Measurements from ENCODE around the gene FABP7. TPM values are rescaled to one million over a fixed set of nuclear protein-coding genes. Genes with fewer than 3 reads are reported as not detected.

Gene FABP7
- total RNA-seq, 4 donors from 2014 or later, result not detected

DNA sequence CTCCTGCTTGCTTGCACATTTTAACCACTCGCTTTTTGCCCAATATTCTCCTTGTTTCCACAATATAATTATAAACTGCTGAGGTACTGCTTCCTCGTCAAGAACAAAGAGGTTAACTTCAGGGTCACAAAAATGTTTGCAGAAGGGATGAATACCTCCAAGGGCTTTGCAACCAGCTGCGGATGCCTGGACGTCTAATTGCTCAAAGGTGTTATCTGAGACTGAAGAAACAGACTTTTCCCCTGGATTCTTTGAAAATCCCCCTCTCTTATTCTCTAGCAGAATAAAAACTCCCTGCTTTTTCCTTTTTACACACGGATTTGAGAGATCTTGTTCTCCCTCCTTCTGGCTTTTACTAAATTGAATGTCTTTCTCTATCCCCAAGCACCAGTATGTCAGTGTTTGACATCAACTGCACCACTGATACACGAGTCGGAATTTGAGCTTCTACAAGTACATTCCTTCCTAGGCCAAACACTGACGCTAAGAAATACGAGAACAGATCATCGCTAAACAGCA, 9.2 kb downstream of the FABP7 start:
- TF ChIP-seq EP300 (IDR thresholded peaks at IDR 0.05), result no peak
- TF ChIP-seq POLR2A (IDR thresholded peaks at IDR 0.05; ENCODE audit: low read depth), result no peak
- no peak for TF ChIP-seq POLR2AphosphoS5 (IDR thresholded peaks at IDR 0.05)
- TF ChIP-seq, protein P1, sequence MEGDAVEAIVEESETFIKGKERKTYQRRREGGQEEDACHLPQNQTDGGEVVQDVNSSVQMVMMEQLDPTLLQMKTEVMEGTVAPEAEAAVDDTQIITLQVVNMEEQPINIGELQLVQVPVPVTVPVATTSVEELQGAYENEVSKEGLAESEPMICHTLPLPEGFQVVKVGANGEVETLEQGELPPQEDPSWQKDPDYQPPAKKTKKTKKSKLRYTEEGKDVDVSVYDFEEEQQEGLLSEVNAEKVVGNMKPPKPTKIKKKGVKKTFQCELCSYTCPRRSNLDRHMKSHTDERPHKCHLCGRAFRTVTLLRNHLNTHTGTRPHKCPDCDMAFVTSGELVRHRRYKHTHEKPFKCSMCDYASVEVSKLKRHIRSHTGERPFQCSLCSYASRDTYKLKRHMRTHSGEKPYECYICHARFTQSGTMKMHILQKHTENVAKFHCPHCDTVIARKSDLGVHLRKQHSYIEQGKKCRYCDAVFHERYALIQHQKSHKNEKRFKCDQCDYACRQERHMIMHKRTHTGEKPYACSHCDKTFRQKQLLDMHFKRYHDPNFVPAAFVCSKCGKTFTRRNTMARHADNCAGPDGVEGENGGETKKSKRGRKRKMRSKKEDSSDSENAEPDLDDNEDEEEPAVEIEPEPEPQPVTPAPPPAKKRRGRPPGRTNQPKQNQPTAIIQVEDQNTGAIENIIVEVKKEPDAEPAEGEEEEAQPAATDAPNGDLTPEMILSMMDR (IDR thresholded peaks at IDR 0.05), result no peak
- intact Hi-C loops (cut with DNase I), result no loop called here
- DNase-seq (ENCODE audit: extremely low spot score), result no peak

DNA sequence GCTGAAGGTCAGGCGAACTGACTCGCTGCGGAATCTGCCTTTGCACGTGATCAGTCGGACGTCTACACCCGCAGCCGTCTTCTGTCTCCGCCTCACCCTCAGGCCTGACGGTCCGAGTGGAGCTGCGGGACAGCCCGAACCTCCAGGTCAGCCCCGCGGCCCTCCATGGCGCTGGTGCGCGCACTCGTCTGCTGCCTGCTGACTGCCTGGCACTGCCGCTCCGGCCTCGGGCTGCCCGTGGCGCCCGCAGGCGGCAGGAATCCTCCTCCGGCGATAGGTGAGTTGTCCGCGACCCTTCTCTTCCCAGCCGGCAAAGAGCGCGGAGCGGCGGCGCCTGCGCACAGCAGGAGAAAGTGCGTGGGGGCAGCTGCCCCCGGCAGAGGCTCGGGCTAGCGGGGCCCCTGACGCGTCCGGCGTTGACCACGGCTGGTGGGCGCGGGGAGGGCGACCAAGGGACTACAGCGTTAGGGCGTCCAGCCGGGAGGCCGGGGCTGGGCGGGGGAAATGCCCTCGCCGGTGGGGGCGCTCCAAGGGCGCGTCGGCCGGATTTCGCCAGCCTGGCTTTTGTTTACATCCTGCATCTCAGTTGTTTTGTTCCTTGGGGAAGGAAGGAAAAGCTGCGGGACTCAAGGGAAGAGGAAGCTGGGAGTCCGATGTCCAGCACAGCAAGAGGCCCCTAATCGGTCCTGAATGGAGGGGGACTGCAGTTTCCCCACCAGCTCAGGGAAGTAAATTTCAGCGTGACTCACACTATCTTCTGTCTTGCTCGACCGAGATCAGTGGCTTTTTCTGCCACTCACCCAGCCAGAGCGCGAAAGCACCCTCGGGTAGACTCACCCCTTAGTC, 9.9 kb downstream of the FABP7 start, which contains the start of gene SMPDL3A:
TSS of gene SMPDL3A (plus strand) at position 77 of the 846 bp plus-strand sequence. CDS start at position 166, 89 bp downstream.
- TF ChIP-seq EP300 (IDR thresholded peaks at IDR 0.05) (no peak), POLR2AphosphoS5 (IDR thresholded peaks at IDR 0.05) (peak; percentile 68 to 87), POLR2A (IDR thresholded peaks at IDR 0.05; ENCODE audit: low read depth) (peak; percentile 5)
- TF ChIP-seq, protein P1 (IDR thresholded peaks at IDR 0.05), result peak; percentile 51 to 55 (median 52)
- intact Hi-C loops (cut with DNase I), result no loop called here
- no peak for DNase-seq (ENCODE audit: extremely low spot score)

More for the DNA sequence above, 9.2 kb downstream of the FABP7 start:
- H3K27ac ChIP-seq (replicated peaks in 1 of 4), result peak overlapping the region; percentile 93 to 97 (median 95)
- H3K36me3 ChIP-seq, result no peaks in the 10 kb centered on the region
- H3K4me3 ChIP-seq, result peak overlapping the region; percentile 82 to 86 (median 83)
- 14% methylated on average over 10 of the region's 10 CpGs for WGBS
- peaks cover 13 to 26% (median 23%) of the 10 kb centered on the region in 4 donors for H3K4me1 ChIP-seq
- no peaks in the 10 kb centered on the region for H3K9me3 ChIP-seq
- H3K27me3 ChIP-seq, result no peaks in the 10 kb centered on the region

DNA sequence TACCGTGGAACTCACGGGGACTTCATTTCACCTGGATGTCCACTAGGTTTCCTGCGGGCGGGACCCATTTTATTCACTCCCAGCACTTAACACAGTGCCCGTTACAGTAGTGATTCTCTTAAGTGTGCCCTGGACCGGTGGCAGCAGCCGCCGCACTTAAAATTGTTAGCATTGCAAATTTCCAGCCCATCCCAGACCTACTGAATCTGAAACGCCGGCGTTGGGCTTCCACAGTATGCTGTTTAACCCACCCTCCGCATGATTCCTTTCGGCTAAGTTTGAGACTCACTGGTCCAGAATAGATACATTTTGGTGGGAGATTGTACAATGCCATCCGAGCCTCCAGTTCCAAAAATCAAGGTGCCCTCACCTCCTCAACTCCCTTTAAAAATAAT, 10.5 kb downstream of the FABP7 start:
- no peaks in the 10 kb centered on the region for H3K9me3 ChIP-seq
- intact Hi-C loops (cut with DNase I), result no loop called here
- no peaks in the 10 kb centered on the region for H3K27me3 ChIP-seq
- no peak for DNase-seq (ENCODE audit: extremely low spot score)
- TF ChIP-seq POLR2AphosphoS5 (IDR thresholded peaks at IDR 0.05), result no peak
- no peak for TF ChIP-seq POLR2A (IDR thresholded peaks at IDR 0.05; ENCODE audit: low read depth)
- TF ChIP-seq, protein P1 (IDR thresholded peaks at IDR 0.05), result no peak
- no peak for TF ChIP-seq EP300 (IDR thresholded peaks at IDR 0.05)
- H3K36me3 ChIP-seq, result no peaks in the 10 kb centered on the region
- peak overlapping the region; percentile 82 to 86 (median 83) for H3K4me3 ChIP-seq
- WGBS, result 1% methylated on average over 14 of the region's 14 CpGs
- peaks cover 13 to 26% (median 23%) of the 10 kb centered on the region in 4 donors for H3K4me1 ChIP-seq
- H3K27ac ChIP-seq (replicated peaks in 1 of 4), result peak overlapping the region; percentile 93 to 97 (median 95)

More for the DNA sequence above, 9.9 kb downstream of the FABP7 start, which contains the start of gene SMPDL3A:
- Histone ChIP-seq H3K36me3 (no peaks in the 10 kb centered on the region), H3K27ac (replicated peaks in 1 of 4) (peak within 1 kb of the TSS; percentile 93 to 97 (median 95)), H3K9me3 (no peaks in the 10 kb centered on the region), H3K4me3 (peak within 1 kb of the TSS; percentile 82 to 86 (median 83)), H3K4me1 (peaks cover 13 to 26% (median 23%) of the 10 kb centered on the region in 4 donors), H3K27me3 (no peaks in the 10 kb centered on the region)
- 0% methylated on average over 32 of the region's 71 CpGs for WGBS

DNA sequence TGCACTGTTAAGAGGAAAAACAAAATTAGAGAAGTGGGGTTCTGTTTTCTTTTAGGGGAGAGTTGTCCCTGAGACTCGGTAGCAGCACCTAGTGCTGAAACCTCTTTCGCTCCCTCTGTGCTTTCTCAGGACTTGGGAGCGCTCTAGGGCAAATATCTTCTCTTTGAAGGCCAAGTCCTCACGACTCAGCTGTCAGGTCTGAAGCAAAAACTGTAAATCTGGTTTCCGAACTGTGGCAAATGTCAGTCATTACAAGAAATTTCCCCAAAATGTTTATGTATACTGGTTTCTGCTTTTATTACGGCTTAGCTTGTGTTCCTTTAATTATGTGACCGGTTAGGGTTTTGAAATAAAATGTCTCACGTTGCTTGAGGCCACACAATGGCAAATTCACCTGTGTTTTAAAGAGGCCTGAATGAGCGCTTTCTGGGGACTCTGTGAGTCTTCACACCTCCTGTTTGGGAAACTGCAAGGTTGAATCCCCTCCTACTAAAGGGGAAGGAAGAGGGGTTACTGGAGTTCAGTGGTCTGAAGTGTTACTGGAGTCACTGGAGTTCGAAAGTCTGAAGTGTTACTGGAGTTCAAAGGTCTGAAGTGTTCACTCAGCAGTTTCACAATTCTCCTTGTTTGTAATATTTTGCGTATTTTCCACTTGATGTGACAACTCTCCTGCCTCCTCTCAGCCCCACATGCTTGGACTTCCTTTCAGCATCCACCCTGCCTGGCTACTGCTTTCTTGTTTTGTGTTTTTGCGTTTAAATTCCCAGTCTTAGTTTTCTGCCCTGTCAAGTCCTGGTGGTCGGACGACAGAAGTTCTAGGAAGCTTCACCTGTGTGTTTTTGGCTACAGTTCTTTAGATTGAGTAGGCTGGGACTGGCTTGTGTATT, 11.2 kb downstream of the FABP7 start:
- Histone ChIP-seq H3K27me3 (no peaks in the 10 kb centered on the region), H3K9me3 (no peaks in the 10 kb centered on the region), H3K4me1 (peaks cover 13 to 26% (median 23%) of the 10 kb centered on the region in 4 donors), H3K36me3 (no peaks in the 10 kb centered on the region), H3K4me3 (peak overlapping the region; percentile 82 to 86 (median 83)), H3K27ac (replicated peaks in 1 of 4) (peak overlapping the region; percentile 93 to 97 (median 95))
- 62% methylated on average over 14 of the region's 14 CpGs for WGBS
- intact Hi-C loops (cut with DNase I), result no loop called here
- no peak for DNase-seq (ENCODE audit: extremely low spot score)
- TF ChIP-seq, protein P1 (IDR thresholded peaks at IDR 0.05), result no peak
- no peak for TF ChIP-seq EP300 (IDR thresholded peaks at IDR 0.05)

Measured in esophagus muscularis mucosa (tissue), 4 donors.